NCI-H2196 (cell line): ENCODE measurements around the gene DNM2.

ENCODE experiments used
- DNase-seq: peaks from one replicate; lab custom pipeline; 2025; ENCODE audit not compliant: unreplicated experiment; lab: John Stamatoyannopoulos, UW

The DNM2 gene

GRCh38 chr19:10769533-10770491, 51.9 kb downstream of the DNM2 start:
- no peak for DNase-seq

- no peak for DNase-seq
Observed at GRCh38 chr19:10773969-10774368, 56.1 kb downstream of the DNM2 start.

- no peak for DNase-seq
Observed at GRCh38 chr19:10774893-10775292, 57.0 kb downstream of the DNM2 start.

DNA sequence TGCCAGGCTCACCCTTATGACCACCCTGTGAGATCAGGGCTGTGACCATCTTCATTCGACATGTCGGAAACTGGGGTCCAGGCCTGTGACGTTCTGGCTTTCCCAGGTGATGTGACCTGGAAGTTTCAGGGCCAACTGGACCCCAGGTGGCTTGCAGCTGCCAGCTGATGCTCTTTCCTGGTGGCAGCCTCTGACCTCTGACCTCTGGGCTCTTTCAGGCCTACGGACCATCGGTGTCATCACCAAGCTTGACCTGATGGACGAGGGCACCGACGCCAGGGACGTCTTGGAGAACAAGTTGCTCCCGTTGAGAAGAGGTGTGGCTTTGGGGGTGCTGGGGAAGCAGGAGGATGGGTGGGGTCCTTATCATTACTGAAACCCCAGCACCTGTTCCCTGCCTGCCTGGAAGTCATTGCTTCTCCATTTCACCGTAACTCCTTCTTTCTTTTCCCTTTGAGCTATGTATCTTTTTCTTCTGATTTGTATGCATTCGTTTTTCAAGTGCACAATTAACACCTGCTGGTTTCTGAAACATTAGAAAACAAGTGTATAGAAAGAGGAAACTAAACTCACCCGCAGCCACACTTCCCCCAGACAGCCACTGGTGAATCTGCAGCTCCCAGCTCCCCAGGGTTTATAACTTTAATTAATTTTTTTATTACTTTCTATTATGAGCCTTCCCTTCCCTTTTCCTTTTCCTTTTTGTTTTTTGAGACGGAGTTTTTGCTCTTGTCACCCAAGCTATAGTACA, 59.2 kb downstream of the DNM2 start:
- no peak for DNase-seq

- no peak for DNase-seq
Observed at GRCh38 chr19:10780368-10780767, 62.5 kb downstream of the DNM2 start.

GRCh38 chr19:10782795-10783194, 64.9 kb downstream of the DNM2 start:
- no peak for DNase-seq

DNA sequence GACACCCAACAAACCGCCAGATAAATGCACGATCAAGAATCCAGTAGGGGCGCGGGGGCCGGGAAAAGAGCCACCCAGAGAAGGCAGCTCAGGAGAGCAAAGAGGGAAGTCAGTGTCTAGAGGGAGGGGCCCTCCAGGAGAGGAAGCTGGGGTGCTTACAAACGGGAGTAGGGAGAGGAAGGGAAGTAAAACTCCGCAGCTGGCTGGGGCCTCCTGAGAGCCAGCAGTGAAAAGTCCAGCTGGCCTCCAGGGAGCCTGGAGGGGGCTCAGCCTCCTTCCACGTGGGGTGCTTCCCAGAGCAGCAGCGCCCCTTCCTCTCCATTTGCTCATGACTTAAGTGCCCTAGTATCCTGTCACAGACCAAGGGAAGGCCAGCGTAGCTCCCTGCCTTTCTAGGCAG, 66.4 kb downstream of the DNM2 start:
- no peak for DNase-seq

- DNase-seq: no peak
Observed at GRCh38 chr19:10788146-10788545, 70.3 kb downstream of the DNM2 start.

DNA sequence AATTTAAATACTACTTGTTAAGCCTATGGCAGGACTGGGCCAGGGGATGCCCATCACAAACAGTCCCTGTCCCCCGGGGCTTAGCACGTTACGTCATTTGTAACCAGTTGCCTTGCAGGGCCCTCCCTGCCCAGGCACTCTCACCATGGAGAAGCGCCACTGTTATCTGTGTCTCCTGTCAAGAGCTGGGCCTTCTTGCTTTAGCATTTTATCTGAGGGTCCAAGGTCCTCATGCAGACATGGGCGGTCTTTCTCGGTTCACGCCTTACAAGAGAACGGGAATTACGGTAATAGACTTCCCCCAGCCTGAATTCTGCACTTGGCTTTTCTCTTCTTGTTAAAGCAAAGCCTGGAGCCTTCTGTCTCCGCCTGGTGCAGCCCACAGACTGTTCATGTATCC, 72.0 kb downstream of the DNM2 start:
- DNase-seq: no peak

- DNase-seq: no peak
Observed at GRCh38 chr19:10796653-10797052, 78.8 kb downstream of the DNM2 start.

DNA sequence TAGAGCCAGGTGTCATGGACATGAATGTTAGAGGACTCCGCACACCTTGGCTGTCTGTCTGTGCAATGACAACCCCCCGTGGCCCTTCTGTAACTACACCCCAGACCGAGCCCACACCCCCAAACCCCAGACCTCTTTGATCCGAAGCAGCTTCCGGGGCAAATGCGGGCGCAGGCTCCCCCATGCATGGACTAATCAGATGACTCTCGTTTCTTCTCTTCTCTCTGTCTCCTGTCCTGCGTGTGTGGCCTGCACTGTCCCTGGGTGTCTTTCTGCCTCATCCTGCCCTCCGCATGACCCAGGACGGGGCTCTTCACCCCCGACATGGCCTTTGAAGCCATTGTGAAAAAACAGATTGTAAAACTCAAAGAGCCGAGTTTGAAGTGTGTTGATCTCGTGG, 79.2 kb downstream of the DNM2 start:
- no peak for DNase-seq

- no peak for DNase-seq
Observed at GRCh38 chr19:10797541-10798256, 79.8 kb downstream of the DNM2 start.

DNA sequence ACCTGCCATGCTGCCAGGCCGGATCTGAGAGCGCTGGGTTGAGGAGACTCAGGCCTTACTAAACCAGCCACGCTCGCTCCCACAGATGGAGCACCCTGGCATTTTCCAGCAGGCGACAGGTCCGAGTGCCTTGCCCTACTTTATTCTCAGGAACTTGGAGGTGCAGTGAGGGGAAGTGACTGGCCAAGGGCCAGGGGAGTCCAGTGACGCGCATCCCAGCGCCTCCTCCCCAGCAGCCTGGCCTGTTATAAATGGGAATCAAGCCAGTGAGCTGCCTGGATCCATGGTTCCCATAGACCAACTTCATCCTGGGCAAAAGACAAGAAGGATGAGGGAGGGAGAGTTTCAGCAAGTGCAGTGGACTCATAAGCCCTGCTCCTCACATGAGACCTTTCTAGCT, 82.6 kb downstream of the DNM2 start:
- no peak for DNase-seq

DNA sequence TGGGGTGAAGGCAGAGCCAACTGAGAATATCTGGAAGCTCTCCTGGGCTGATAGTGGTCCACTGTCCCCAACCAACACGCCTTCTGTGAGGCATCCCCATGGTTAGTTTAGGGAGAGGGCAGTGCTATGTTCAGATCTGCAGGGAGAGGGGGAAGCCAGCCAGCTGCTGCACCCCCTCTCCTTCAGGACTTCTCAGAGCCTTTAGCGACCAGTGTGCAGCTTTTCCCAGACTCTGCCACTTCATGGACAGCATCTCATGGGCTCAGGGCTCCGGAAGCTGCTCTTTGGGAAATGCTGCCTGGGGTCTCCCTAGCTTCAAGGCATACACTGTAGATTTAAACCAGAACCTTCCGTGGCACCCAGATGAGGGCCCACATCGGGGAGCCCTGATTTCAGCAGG, 84.6 kb downstream of the DNM2 start:
- DNase-seq: no peak

DNA sequence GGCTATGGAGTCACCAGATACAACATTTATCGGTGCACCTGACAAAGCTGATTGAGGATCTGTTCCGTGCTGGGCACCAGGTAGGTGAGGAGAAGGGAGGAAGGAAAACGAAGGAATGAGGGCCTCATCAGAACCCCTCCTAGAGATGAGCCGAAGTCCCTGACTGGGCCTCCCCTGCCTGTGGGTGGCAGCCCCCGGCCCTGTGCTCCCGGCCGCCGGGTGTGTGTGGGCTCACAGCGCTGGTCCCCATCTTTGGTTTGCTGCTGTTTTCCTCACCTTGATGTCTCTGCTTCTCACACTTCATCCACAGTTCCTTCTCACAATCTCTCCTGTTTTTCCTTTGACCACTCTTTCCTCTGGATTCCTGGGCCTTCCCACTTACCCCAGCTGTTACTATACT, 85.4 kb downstream of the DNM2 start:
- DNase-seq: no peak

DNA sequence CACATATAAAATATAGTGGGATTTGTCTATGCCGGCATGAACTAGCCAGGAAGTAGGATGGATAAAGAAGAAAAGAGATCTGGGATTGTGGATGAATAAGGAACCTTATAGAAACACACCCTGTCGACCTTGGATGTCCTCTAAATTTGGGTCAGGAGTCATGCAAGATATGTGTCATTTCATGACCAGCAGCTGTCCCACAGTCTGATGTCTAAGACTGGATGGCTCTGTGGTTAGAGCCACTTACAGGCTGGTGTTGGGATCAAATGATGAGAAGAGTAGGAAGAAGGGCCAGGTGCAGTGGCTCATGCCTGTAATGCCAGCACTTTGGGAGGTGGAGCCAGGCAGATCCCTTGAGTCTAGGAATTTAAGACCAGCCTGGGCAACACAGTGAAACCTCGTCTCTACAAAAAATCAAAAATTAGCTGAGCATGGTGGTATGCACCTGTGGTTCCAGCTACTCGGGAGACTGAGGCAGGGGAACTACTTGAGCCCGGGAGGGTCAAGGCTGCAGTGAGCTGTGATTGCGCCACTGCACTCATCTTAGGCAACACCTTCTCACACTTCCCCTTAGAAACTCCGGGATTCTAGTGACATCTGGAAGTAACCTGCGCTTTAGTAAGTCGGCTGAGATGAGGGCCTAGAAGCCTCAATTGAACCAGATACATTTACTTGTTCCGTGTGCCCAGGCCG, 87.3 kb downstream of the DNM2 start:
- no peak for DNase-seq

- no peak for DNase-seq
Observed at GRCh38 chr19:10805758-10806247, 87.9 kb downstream of the DNM2 start.

- DNase-seq: no peak
Observed at GRCh38 chr19:10808937-10809649, 91.2 kb downstream of the DNM2 start.

GRCh38 chr19:10809651-10810285, 91.9 kb downstream of the DNM2 start:
- DNase-seq: no peak
